ENCODE data around the gene PITPNB. TPM values are rescaled to one million over a fixed set of nuclear protein-coding genes. Genes with fewer than 3 reads are reported as not detected.
A peak's percentile ranks its signal among the peaks of the same experiment; 100 is the strongest.

PITPNB gene
- total RNA-seq, 1 experiment from 2014 or later: 46.2 TPM

DNA sequence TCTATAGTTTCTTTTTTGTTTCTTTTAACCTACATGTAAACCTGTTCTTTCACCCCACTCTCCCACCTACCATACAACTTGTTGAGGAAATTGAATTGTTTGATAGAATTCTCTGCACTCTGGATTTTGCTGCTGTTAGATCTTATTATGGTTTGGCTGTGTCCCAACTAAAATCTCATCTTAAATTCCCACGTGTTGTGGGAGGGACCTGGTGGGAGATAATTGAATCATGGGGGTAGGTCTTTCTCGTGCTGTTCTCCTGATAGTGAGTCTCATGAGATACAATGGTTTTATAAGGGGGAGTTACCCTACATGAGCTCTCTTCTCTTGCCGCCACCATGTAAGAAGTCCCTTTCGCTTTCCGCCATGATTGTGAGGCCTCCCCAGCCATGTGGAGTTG, 15.0 kb upstream of the PITPNB start:
- DNase-seq: no peak
- Histone ChIP-seq H3K27ac (no peak overlapping the region), H3K9me3 (replicated peaks) (no peaks in the 10 kb centered on the region), H3K4me1 (peaks cover 11% of the 10 kb centered on the region), H3K36me3 (no peaks in the 10 kb centered on the region), H3K27me3 (no peaks in the 10 kb centered on the region), H3K4me3 (no peak overlapping the region)

DNA sequence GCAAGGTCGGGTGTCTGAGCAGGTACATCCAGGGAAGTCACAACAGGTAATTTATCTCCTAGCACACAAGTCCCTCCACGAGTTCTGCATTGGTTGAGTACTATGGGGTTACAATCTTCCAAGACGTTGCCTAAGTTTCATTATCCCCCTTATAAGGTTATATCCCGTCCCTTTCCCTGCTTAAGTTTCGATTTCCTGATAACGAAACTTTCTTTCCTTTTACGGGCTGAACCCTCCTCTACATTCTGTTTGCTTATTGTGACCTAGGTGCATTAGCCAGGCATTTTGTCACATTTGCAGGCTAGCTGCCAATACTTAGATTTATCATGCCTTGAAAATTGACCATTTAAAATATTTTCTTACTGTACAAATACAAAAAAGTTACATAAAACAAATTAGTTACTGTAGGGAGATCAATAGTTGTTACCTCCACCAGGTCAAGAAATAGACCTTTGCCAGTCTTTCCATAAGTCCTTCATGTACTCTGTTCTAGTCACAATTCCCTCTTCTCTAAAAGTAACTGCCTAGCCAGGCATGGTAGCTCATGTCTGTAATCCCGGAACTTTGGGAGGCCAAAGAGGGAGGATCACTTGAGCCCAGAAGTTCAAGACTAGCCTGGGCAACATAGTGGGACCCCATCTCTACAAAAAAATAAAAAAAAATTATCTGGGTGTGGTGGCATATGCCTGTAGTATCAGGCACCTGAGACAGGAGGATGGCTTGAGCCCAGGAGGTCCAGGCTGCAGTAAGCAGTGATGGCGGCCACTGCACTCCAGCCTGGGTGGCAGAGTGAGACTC, 14.3 kb upstream of the PITPNB start:
- Histone ChIP-seq H3K27ac (no peak overlapping the region), H3K9me3 (replicated peaks) (no peaks in the 10 kb centered on the region), H3K4me3 (no peak overlapping the region), H3K36me3 (no peaks in the 10 kb centered on the region), H3K27me3 (no peaks in the 10 kb centered on the region), H3K4me1 (peaks cover 11% of the 10 kb centered on the region)
- no peak for DNase-seq

DNA sequence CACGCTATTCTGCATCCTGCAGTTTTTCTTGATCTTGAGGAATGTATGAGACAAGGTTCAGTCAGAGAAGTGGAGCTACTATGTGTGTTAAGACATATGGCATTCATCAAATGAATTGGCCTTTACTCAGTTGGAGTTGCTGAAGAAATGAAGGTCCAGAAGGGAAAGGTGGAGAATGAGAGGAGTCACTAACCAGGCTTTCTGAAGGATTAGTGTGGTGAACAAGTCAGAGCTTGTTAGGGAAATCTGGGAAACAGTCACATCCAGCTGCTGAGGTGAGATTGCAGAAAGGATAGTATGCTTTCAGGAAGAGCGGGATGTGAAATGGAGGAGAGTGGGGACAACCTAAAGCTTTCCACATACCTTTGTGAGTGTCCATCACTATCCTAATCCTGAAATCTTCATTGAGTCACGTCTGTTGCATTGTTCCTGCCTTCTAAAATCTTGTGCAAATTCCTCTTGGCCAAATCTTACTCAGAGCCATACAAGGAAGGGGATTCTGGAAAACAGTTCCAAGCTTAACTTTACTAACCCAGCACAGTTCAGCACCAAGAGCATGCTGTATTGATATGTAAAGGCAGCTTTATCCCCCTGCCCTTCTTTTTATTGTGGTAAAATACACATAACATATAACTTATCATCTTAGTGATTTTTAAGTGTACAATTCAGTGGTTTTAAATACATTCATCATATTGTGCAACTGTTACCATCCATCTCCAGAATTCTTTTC, 11.4 kb upstream of the PITPNB start:
- peak overlapping the region; percentile 11; the same call in 1 of the 2 replicates for H3K27ac ChIP-seq
- no peaks in the 10 kb centered on the region for H3K27me3 ChIP-seq
- peaks cover 11% of the 10 kb centered on the region for H3K4me1 ChIP-seq
- peaks cover 4% of the 10 kb centered on the region for H3K36me3 ChIP-seq
- peaks cover 5% of the 10 kb centered on the region; the same call in 1 of the 2 replicates for H3K9me3 ChIP-seq (replicated peaks)
- no peak overlapping the region for H3K4me3 ChIP-seq
- peak; percentile 13 to 55 for DNase-seq

DNA sequence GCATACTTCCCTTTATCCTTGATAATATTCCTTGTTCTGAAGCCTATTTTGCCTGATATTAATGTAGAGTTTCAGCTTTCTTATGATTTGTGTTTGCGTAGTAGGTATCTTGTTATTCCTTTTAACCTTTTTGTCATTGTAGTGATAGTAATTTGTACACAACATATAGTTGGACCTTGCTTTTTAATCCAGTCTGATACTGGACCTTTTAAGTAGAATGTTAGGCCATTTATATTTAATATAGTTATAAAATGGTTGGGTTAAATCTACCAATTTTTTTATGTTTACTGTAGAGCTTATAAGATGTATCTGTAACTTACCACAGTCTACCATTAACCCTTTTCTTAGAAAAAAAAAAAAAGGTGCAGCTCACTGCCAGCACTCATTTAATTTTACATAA, 8.6 kb upstream of the PITPNB start:
- no peaks in the 10 kb centered on the region for H3K27me3 ChIP-seq
- H3K4me1 ChIP-seq: peaks cover 11% of the 10 kb centered on the region
- peaks cover 5% of the 10 kb centered on the region; the same call in 1 of the 2 replicates for H3K9me3 ChIP-seq (replicated peaks)
- no peak overlapping the region for H3K27ac ChIP-seq
- H3K4me3 ChIP-seq: no peak overlapping the region
- peaks cover 12% of the 10 kb centered on the region for H3K36me3 ChIP-seq
- no peak for DNase-seq

DNA sequence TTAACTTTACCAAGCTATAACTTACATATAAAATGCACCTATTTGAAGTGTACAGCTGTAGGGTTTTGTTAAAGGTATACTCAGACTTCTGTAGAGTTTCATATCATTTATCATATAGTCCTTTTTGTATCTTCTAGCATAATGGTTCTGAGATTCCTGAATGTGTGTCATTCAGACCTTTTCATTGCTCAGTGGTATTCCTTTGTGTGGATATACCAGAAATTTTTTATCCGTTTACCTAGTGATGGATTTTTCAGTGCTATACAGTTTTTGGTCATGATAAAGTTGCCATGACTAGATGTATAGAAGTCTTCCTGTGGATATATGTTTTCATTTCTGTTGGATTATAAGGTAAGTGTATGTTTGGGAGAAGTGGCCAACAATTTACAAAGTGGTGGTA, 6.3 kb upstream of the PITPNB start:
- Histone ChIP-seq H3K4me3 (no peak overlapping the region), H3K4me1 (peaks cover 9% of the 10 kb centered on the region), H3K27ac (no peak overlapping the region), H3K36me3 (peaks cover 12% of the 10 kb centered on the region), H3K27me3 (no peaks in the 10 kb centered on the region), H3K9me3 (replicated peaks) (peaks cover 5% of the 10 kb centered on the region; the same call in 1 of the 2 replicates)
- no peak for DNase-seq

DNA sequence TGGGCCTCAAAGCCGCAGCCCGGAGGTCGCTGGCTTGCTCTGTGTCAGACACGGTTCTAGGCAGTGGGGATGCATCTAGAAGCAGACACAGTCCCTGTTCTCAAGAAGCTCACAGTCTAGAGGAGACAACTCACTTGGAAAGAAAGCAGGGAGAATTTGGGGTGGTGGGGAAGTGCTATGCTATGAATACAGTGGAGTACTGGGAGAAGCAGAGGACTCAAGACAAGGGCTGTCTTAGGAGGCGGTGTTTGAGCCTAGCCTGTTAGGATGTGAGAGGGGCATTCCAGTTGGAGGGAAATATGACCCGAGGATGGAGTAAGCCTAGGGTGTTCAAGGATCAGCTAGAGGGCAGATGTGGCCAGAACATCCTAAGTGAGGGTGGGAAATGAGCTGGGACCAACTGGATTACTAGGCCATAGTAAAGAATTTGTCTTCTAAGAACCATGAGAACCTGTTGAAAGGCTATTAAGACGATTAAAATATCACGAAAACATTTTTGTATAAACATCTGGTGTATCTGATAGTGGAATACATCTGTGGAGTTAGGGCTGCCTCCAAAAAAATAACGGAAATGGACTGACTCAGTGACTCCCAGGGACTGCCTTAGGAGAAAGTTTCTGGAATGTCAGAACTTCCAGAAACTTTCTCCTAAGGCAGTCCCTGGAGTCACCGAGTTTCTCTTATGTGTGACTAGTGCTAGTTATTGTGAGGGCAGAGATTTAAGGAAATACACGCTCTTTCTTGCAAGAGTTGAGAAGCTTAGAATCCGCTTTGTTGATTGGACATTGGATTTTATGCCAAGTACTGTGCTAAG, 1.1 kb upstream of the PITPNB start:
- Histone ChIP-seq H3K9me3 (replicated peaks) (no peaks in the 10 kb centered on the region), H3K36me3 (peaks cover 8% of the 10 kb centered on the region; the same call in 1 of the 2 replicates), H3K27me3 (no peaks in the 10 kb centered on the region), H3K4me3 (peak overlapping the region; percentile 72), H3K4me1 (peaks cover 19% of the 10 kb centered on the region), H3K27ac (peak overlapping the region; percentile 76)
- peak; percentile 70 to 87 for DNase-seq

DNA sequence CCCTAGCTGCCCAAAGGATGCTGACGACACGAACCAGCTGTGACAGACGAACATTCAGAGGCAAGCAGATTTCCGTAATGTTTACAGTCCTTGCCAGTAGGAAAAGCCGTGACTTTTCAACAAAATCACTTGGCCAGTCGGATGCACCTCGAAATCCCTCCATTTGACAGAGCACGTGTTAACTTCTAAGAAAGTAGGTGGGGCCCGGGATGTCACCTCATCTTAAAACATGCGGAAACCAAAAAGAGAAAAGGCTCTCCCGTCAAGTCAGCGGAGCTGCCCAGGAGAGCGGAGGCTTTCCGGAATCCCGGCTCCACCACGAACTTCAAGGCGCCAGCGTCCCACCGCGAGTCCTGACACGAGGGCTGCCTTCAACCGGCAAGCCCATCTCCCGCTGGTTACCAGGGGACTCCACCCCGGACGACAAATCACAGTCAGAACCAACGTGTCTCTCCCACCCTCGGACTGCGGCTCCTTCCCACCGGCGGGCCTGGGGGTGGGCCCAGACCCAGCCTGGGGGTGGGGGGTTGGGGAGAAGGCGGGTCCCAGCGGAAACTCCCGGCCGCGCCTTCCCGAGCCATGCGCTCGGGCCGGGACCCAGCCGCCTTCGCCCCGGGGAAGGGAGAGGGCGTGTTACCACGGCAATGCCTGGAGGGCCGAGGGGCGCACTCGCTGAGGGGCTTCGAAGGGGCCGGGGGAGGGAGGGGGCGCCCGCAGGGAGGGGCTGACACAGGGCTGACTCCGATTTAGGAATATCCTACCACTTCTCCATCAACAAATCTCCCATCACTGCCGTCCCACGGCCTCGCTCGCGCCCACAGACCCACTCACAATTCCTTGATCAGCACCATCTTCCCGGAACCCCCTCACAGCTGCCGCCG, 475 bp downstream of the PITPNB start:
- H3K4me1 ChIP-seq: peaks cover 19% of the 10 kb centered on the region
- no peaks in the 10 kb centered on the region for H3K9me3 ChIP-seq (replicated peaks)
- no peaks in the 10 kb centered on the region for H3K27me3 ChIP-seq
- peaks cover 10% of the 10 kb centered on the region; the same call in 1 of the 2 replicates for H3K36me3 ChIP-seq
- peak overlapping the region; percentile 72 for H3K4me3 ChIP-seq
- peak; percentile 53 to 61 for DNase-seq
- peak overlapping the region; percentile 76 for H3K27ac ChIP-seq

DNA sequence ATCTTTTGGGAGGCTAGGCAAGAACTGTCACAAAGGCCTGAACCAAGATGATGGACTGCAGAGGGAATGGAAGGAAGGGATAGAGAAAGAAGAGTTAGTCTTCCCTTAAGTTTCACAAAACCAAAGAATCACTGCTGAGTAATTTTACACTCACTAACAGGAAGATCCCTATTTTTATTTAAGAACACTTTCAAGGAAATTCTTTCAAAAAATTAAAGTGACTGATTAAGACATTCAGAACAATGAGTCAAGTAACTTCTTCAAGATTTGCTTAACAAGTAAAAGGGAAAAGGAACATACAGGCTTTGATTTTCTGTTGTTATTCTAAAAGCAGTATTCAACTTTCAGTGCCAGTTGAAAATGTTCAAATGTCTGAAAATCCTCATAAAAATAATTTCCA, 3.1 kb downstream of the PITPNB start:
- H3K27ac ChIP-seq: no peak overlapping the region
- H3K4me1 ChIP-seq: peaks cover 18% of the 10 kb centered on the region
- peaks cover 16% of the 10 kb centered on the region for H3K36me3 ChIP-seq
- DNase-seq: no peak
- H3K27me3 ChIP-seq: no peaks in the 10 kb centered on the region
- no peaks in the 10 kb centered on the region for H3K9me3 ChIP-seq (replicated peaks)
- H3K4me3 ChIP-seq: no peak overlapping the region

DNA sequence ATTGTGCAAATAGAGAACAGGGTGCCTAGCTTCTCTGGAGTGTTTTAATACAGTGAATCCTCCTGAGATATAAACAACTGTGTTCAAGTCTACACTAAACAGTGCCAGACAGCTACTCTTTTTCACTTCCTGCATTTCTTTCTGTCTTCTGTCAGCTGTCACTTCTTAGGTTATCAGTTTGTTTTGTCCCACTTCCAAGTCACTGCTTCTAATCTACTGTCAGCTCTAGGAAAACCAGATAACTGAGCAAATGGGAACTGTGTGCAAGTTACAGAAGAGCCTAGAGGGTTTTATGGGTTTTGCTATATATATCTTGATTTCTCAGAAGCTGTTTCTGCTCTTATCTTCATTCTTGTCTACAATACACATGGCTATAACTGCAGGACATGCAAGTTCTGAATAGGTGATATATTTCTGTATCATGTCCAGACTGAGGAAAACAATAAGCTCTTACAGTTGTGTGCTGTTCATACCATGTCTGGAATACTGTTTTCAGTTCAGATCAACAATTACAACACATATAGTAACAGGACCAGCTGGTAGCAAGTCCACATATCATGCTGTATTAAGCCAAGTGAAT, 5.8 kb downstream of the PITPNB start:
- Histone ChIP-seq H3K4me3 (no peak overlapping the region), H3K27ac (no peak overlapping the region), H3K36me3 (peaks cover 32% of the 10 kb centered on the region), H3K9me3 (replicated peaks) (no peaks in the 10 kb centered on the region), H3K4me1 (peaks cover 12% of the 10 kb centered on the region), H3K27me3 (no peaks in the 10 kb centered on the region)
- DNase-seq: peak in 1 of 2 experiments; percentile 16

DNA sequence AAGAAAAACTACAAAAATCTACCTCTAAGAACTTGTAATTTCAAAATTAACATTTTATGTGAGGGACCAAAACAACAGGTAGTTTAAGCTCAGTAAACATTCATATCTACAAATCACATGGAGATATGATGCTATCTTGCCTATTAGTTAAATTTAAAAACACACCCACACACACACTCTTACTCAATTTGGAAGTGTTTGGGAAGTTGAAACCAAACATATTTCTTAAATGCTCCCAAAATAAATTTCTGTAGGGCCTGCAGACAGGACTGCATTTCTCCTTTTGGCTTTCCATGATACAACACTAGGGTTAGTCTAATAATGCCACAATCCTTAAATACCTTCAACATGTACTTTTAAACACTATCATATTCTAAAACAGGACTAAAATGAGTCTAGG, 7.0 kb downstream of the PITPNB start:
- H3K36me3 ChIP-seq: peaks cover 38% of the 10 kb centered on the region
- H3K27me3 ChIP-seq: no peaks in the 10 kb centered on the region
- DNase-seq: no peak
- H3K4me1 ChIP-seq: peaks cover 3% of the 10 kb centered on the region
- no peaks in the 10 kb centered on the region for H3K9me3 ChIP-seq (replicated peaks)
- no peak overlapping the region for H3K4me3 ChIP-seq
- H3K27ac ChIP-seq: no peak overlapping the region

DNA sequence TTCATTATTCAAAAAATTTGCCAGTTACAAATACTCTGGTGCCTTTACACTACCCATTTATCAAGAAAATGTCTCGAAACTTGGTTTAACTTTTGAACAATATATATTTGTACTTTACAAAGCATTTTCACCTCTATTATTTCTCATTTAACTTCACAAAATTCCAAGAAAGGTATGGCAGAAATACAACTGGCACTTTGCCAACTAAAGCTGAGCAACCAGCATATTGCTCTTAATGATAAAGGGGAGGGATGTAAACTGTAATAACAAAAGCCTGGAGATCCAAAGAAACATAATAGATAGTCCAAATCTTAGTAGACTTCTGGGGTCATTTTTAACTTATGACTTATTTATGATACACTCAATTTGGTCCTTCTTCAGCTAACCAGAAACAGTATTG, 7.7 kb downstream of the PITPNB start:
- Histone ChIP-seq H3K9me3 (replicated peaks) (no peaks in the 10 kb centered on the region), H3K36me3 (peaks cover 43% of the 10 kb centered on the region), H3K27me3 (no peaks in the 10 kb centered on the region), H3K27ac (no peak overlapping the region), H3K4me1 (no peaks in the 10 kb centered on the region; the same call in none of the 2 replicates), H3K4me3 (no peak overlapping the region)
- DNase-seq: no peak

DNA sequence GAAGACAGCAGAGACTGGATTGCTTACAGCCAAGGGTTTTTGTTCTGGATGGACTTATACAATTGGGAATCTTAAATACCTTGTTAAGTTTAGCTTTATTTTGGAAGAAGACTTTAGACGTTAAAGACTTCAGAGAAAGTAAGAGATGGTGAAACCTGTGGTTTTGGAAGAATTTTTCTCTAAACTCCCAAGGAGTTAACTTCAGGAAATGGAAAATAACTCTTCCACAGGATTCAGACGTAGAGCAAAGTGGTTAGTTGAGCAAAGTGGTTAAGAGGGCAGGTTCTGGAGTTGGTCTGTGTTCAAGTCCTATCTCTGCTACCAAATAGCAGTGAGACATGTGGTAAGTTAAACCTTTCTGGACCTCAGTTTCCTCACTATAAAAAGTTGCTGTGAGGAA, 12.8 kb downstream of the PITPNB start:
- Histone ChIP-seq H3K4me1 (no peaks in the 10 kb centered on the region), H3K27ac (no peak overlapping the region), H3K4me3 (no peak overlapping the region), H3K9me3 (replicated peaks) (no peaks in the 10 kb centered on the region), H3K36me3 (peaks cover 60% of the 10 kb centered on the region), H3K27me3 (no peaks in the 10 kb centered on the region)
- DNase-seq: no peak

DNA sequence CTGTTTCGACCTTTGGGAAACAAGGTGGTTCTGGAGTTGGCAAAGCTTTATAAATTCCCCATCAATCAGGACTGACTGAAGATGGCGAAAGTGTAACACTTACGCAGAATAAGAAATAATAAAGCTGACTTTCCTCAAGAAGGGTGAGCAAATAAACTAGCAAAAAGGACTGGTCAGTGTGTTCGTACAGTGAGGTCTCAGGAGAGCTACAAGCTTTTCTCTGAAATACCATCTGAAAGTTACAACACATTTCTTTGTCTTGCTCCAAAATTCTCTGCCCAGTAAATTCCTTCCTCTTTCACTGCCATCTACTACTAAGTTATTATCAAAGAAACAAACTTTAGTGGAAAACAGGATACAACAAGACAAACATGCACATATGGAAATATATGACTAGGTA, 13.4 kb downstream of the PITPNB start:
- Histone ChIP-seq H3K36me3 (peaks cover 61% of the 10 kb centered on the region), H3K27ac (no peak overlapping the region), H3K27me3 (no peaks in the 10 kb centered on the region), H3K4me1 (no peaks in the 10 kb centered on the region), H3K9me3 (replicated peaks) (no peaks in the 10 kb centered on the region), H3K4me3 (no peak overlapping the region)
- DNase-seq: no peak

Data from SJCRH30 (cell line).